Activated naive CD4-positive, alpha-beta T cell treated with anti-CD3 and anti-CD28 coated beads, Interleukin-2, amount 50 U/mL, for 16 hours (primary cell): ENCODE measurements around the gene CHST9.

Experiments used
- DNase-seq: peaks from one replicate; pipeline ENCODE4 v3.0.0-alpha.2; 2020

Gene CHST9

DNA sequence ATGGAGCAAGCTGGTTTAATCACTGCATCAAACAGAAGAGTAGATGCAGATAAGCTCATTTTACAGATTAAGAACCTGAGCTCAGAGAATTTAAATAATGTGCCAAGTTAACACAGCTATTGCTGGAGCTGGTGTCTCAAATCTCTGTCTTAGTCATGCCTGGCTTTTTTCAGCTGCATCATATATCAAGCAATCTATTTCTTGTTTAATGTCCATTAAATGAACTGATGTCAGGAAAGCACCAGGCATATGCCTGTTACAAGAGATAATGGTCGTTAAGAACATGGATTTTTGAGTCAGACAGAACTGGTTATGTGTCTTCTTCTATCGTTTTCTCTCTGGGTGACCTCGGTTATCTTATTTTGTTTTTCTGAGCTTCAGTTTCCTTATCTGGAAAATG lies 259.8 kb downstream of the CHST9 start:
- DNase-seq, result no peak

GRCh38 chr18:26922313-26922712 lies 262.8 kb downstream of the CHST9 start:
- DNase-seq, result no peak

- no peak for DNase-seq
These were observed 264.5 kb downstream of the CHST9 start for GRCh38 chr18:26920644-26921043.

GRCh38 chr18:26919627-26920026 lies 265.5 kb downstream of the CHST9 start:
- DNase-seq, result no peak

GRCh38 chr18:26919201-26919600 lies 265.9 kb downstream of the CHST9 start:
- no peak for DNase-seq

DNA sequence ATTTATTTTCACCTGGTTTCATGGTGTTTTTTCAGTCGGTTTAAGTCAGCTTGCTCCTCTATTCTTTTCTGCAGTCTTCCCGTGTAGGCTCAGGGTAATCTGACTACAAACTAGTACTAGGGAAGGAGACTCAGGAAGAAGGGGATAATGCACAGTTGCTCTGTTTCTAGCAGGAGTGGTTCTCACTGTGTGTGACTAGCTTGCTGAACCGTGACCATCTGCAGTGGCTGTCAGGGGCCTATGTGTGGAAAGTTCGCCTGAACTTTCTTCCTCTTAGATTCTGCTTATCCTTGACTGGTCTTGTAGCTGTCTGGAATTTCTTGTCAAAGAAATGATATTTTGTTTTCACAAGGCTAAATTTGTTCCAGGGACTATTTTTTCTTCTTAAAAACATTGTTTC lies 273.3 kb downstream of the CHST9 start:
- DNase-seq, result no peak

DNA sequence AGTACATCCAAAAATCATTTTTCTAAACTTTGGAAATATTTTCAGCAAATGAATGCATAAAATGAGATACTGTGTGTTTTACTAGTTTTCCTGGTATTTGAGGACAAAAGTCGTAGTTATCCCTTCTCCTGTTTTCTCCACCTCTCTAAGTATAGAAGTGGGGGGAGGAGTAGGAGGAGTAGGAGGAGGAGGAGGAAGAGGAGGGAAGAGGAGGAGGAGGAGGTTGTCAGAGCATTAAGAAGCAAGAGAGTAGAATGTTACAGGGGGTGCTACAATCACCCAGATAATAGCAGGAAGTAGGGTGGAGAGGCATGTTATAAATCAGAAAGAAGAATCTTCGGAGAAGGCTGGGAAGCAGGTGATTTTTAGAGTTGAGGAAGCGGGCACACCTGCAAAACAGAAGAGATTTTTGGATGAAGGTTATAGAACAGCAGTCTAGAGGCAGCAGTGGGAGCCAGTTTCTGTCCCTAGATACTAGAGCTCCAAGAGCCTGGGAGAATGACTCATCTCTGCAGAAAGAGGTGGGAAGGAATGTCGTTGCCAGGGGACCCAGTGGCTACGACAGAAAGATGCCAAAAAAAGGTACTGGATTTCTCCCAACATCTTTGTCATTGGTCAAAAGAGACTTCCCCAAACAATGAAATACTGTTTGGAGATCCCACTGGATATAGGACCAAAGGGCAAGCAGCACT lies 275.4 kb downstream of the CHST9 start:
- DNase-seq, result no peak

DNA sequence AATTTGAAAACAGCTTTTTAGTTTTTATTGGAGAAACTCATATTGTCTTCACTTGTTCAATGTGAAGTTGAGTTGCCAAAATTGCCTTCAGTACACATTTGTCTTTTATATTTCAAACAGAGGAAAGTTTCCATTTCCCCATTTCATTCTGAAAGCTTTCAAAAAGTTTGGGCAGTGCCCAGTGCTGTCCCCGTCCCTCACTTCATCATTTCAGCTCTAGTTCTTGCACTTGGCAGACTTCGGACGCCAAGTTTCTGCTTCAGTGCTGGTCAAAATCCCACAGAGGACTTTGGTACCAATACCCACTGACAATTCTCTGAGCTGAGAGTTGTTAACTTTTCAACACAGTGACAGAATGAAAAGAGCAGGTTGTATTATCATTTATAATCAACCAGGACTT lies 276.2 kb downstream of the CHST9 start:
- DNase-seq, result no peak

GRCh38 chr18:26902291-26902690 lies 282.8 kb downstream of the CHST9 start:
- no peak for DNase-seq

GRCh38 chr18:26901020-26901419 lies 284.1 kb downstream of the CHST9 start:
- no peak for DNase-seq

- no peak for DNase-seq
These were observed 290.7 kb downstream of the CHST9 start for GRCh38 chr18:26894426-26894825.

DNA sequence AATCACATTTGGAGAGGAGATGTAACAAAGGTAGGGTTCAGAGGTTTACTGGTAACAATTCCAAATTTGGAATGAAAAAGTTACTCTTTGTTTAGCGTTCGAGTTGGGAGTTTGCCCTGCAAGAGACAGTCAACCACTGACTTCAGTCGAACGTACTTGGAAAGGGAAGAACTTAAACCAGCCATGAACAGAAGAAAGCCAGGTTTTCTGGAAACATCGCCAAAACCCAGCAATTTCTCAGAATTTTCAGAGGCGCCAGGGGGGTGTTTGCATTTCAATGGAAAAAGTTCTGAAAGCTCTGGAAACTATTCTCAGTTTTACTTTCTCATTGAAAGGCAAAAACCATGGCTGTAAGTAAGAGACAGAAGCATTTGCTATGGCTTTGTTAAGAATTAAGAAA lies 291.1 kb downstream of the CHST9 start:
- DNase-seq, result no peak

GRCh38 chr18:26888259-26888658 lies 296.8 kb downstream of the CHST9 start:
- DNase-seq, result no peak

DNA sequence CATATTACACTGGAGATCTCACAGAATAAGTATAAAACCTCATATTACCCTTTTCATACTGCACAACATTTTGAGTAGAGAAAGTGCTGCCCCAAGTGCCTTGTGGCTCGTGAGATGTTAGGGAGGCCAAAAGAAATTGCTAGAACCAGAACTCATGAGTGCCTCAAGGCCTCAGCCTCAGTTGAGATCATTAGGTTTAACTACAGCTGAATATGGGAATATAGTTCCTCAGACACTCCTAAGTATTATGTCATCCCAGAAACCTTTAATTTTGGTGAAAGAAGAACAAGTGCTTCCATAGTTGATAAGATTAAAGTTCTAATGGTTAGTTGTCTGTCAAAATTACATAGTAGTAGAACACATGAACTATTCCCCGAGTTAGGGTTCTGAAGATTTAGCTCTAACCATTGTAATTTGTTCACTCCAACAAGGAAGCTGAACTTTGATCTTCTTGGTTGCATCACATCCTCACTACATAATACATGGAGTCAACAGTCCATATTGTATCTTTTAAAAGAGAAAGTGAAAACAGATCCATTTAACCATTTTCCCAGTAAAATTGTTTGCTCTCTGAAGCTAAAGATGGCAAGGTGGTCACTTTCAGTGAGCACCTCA lies 310.0 kb downstream of the CHST9 start:
- no peak for DNase-seq

- DNase-seq, result no peak
These were observed 310.8 kb downstream of the CHST9 start for GRCh38 chr18:26874283-26874682.

GRCh38 chr18:26869640-26870039 lies 315.5 kb downstream of the CHST9 start:
- no peak for DNase-seq

DNA sequence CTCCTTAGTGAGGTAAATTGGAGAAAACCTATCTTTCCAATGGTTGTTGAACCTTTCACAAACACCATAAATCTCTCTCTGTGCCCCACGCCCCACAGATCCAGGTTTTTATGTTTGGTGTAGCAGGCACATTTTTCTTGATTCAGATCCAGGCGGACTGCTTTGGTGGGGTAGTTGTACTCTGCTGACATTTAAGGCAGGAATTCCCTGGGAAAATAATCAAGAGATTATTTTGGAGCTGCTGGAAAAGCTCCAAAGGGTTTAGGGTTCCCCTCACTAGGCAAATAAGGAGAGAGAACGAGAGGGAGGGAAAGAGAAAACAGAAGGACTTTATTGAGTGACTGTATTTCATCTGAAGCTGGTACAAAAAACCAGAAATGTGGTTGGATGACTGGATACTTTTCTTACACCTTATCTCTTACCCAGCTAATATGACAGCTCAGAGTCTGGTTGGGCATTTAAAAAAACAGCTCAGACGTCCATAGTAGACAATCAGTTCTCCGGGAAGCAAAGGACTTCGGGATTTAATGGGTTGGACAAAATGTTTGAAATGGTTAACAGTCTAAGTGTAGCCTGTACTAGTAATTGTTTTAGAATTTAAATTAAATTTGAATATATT lies 316.0 kb downstream of the CHST9 start:
- DNase-seq, result no peak

DNA sequence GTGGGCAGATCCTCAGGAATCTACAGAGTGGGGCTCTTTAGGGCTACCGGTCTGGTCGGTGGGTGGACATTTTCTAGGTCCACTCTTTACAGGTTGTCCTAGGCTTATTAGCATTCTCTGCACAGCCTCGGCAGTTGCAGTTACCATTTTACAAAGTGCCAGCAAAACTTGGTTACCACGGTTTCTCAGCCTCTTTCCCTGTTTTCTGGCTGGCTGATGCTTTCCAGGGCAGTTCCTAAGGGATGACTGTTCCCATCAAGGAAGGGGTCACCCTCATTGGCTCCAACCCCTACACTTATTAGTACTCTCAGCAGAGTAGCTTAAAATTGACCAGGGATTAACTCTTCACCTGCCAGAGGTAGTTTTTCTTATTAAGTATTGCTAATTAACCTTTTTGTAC lies 317.6 kb downstream of the CHST9 start:
- no peak for DNase-seq

DNA sequence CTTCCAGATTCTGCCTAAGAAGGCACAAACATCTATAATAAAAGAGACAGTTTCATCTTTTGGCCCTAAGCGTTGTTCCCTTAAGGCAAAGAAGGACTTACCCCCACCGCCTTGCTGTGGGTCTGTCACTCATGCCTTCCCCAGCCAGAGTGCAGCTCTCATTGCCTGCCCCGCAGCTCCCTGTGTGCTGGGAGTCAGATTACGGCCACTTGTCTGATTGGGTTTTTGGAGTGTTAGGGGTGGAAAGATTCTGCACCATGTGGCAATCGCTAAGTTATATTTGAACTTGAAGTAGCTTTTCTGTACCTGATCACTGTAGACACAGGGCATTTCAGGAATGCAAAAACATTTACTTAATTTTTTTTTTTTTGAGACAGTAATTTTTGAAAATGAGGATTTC lies 319.6 kb downstream of the CHST9 start, which contains the start of gene AQP4:
Gene AQP4, minus strand, starts transcription at position 151 of the 400 bp plus-strand sequence. Its CDS starts 18 bp downstream, at position 133.
- DNase-seq, result no peak

DNA sequence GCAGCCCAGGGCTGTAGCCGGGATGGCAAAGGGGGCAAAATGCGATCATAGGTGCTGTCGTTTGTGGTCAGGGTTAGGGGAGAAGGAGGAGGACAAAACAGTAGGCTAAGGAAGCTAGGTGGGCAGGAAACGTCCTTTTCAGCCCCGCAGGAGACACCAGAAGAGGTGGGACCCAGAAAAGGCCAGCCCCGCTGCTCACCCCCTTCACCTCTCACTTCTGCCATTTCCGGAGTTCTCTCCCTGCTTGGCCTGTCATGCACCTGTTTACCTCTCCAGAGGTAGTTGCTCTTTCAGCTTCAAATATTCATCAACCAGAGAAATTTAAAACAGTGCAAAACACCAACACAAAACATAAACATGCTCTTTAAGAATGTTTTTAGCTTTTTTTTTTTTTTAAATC lies 320.4 kb downstream of the CHST9 start:
- no peak for DNase-seq

DNA sequence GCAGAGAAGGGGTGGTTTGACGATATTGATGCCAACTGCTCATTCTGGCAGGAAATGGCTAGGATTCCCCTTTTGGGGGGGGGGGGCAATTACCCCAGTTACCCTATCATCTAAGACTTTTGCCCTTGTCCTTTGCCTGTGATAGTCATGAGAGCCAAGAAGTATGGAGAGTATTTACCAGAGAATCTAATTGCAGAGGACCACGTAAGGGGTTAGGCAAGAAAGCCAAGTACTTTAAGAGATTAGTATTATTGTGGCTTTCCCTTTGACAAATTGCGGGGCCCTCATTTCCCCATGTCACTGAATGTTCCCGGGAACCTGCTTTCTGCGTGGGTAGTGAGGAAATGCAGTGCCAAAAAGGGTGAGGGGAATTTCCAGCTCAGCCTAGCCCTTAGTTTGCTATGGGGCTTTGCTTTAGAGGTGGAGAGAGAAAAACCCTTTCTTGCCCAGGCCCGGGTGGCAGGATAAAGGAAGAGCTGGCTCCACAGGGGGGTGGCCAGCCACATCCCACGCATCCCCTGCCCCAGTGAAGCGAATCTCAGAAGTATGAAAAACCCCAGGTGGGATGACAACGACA lies 321.1 kb downstream of the CHST9 start:
- DNase-seq, result no peak

GRCh38 chr18:26863122-26863879 lies 321.8 kb downstream of the CHST9 start:
- DNase-seq, result no peak

DNA sequence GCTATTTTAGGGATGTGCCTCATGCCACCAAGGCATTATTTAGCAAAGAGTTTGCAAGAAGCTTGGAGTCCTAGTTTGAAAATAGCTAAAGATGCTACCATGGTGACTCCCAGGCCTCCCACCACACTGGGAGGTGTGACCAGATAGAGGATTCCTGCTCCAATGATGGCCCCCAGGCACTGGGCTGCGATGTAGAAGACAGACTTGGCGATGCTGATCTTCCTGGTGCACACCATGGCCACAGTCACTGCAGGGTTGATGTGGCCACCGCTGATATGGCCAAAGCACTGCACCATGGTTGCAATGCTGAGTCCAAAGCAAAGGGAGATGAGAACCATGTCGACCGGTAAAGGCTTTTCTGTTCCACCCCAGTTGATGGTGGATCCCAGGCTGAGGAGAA lies 323.0 kb downstream of the CHST9 start:
- DNase-seq, result no peak
